A204.1 (cell line): ENCODE results near the gene CDH15.
"Not testable (repeated sequence)": the region's sequence is repeated elsewhere in the genome, so short reads cannot be mapped to it uniquely, and the experiment has no call there.

Experiments
- FAIRE-seq: peaks from 2 replicates; lab custom pipeline; 2012; peaks lifted over from hg19 to GRCh38; lab: Jason Lieb, UNC

CDH15 gene

GRCh38 chr16:89173174-89173921 lies 1.8 kb downstream of the CDH15 start:
- no peak for FAIRE-seq

DNA sequence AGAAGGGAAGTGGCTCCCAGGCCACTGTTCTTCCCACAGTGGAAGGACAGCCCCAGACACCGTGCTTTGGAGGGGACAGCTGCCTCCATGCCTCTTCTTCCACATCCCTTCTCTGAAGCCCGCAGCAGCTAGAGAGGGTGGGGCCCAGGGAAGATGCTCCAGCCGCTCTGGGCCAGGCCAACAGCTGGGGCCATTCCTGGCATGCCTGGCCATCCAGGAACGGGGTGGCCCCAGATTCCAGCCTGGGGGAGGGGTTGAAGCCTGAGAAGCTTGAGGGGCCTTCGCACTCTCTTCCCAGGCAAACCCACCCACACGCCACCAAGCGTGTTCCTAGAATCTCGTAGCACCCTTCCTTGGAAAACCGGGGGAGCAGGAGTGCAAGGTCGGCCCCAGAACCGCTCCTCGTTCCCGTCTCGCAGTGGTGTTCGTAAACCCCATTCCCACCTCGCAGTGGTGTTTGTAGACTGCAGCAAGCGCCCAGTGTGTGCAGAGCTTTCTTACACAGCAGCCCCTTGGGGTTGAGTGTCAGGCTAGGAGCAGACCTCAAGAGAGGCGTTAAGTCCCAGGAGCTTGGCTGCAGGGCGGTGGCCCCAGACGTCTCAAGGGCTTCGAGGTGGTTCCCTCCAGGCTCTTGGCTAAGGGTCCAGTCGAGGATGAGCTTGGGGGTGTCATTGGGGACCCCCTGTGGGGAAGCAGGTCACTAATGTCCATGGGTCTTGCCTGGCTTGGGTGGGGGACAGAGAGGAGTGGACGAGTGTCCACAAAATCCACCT lies 2.7 kb downstream of the CDH15 start:
- no peak for FAIRE-seq

DNA sequence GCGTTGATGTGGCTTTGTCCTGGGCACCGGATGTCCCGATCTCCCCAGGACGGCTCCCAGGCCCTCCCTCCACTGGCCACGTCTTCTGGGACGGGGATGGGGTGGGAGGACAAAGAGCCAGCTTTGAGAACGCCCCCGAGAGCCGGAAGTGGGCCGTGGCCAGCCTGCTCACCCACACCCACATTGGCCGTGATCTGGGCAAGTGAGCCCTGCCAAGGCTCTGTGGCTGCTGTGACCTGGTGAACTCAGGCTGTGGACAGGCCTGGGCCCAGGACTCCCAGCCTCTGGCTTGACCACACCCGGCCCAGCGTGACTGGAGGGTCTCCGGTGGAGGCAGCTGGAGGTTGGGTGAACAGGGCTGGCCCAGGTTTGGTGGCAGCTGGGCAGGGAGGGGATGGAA lies 3.3 kb downstream of the CDH15 start:
- FAIRE-seq, result no peak

- FAIRE-seq, result no peak
Measured at GRCh38 chr16:89175280-89176146, 4.0 kb downstream of the CDH15 start.

- FAIRE-seq, result no peak
Measured at GRCh38 chr16:89176147-89176690, 4.7 kb downstream of the CDH15 start.

- no peak for FAIRE-seq
Measured at GRCh38 chr16:89176717-89177116, 5.2 kb downstream of the CDH15 start.

- no peak for FAIRE-seq
Measured at GRCh38 chr16:89177501-89177900, 6.0 kb downstream of the CDH15 start.

- no peak for FAIRE-seq
Measured at GRCh38 chr16:89178453-89179147, 7.1 kb downstream of the CDH15 start.

GRCh38 chr16:89179148-89179484 lies 7.6 kb downstream of the CDH15 start:
- FAIRE-seq, result no peak

- FAIRE-seq, result no peak
Measured at GRCh38 chr16:89179656-89180315, 8.2 kb downstream of the CDH15 start.

DNA sequence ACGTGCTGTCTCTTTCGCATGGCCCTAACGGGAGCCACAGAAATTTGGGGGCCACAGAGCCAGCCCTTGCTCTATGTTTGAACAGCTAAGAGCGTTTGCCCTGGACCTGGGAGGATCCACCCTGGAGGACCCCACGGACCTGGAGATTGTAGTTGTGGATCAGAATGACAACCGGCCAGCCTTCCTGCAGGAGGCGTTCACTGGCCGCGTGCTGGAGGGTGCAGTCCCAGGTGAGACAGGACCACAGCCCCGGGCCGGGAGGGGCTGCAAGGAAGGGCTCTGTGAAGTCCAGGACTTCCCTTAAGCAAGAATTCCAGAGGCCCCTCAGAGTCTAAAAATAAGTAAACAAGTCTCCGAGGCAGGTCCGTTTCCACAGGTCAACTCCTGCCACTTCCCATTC lies 11.9 kb downstream of the CDH15 start:
- no peak for FAIRE-seq

DNA sequence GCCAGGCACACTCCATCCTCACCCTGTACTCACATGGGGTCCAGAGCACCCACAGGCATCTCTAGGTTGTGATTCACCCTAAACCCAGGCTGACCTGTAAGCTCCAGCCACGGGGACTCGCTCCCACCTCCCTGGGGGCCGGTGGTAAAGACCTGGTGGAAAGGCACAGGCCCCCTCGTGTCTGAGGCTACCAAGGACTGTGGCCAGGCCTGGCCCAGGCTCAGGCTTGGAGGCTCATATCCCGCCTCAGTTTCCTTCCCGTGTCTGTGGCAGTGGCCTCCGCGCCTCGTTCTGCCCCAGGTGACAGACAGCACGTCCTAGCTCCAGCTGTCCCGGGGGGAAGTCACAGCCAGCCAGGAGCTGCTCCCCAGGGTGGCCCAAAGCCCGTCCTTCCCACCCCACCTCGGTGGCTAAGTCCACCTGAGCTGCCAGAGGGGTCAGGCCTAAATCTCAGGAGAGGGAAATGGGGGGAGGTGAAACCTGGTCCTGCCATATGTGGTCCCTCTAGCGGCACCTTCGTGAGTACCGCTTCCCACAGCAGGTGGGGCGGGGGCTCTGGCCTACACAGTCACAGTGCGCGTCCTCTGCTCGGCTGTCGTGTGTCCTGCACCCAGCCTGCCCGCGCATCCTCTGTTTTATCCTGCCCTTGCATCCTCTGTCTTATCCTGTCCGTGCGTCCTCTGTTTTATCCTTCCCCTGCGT lies 12.6 kb downstream of the CDH15 start:
- no peak for FAIRE-seq

DNA sequence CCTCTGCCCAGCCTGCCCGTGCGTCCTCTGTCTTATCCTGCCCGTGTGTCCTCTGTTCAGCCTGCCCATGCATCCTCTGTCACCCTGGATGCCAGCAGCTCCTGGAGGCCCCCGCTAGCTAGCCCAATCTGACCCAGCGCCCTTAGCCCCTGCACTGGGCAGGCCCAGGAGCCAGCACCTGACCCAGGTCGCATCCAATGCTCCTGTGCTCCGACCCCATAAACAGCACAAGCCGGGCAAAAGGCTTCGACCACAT lies 13.1 kb downstream of the CDH15 start:
- no peak for FAIRE-seq

DNA sequence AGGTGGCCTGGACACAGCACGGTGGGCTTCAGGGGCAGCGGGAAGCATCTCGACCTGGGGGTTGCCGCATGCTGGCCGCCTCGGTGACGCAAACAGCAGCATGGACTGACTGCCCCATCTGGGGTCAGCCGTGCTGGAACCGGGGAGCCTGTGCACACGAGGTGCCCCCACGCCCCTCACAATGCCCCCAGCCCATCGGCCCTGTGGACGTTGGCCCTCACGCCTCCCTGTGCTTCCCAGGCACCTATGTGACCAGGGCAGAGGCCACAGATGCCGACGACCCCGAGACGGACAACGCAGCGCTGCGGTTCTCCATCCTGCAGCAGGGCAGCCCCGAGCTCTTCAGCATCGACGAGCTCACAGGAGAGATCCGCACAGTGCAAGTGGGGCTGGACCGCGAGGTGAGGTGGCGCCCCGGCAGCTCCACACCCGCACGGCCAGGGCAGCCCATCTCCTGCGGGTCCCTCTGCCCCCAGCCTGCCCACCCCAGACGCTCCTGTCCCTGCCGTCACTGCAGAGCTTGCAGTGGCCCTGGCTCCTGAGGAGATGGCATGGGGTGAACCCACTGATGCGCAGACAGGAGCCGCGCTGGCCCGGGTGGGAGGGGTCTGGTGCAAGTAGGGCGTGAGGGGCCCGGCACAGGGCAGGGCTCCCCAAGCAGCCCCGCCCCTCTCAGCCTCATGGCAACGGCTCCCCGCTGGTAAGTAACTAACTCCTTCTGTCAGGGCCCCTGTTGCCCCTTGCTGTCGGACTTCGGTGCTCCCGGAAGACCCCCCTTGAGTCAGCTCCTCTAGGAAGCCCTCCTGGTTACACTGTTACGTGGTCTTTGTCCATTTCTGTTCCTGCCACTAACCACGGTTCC lies 13.6 kb downstream of the CDH15 start:
- no peak for FAIRE-seq

GRCh38 chr16:89185887-89186592 lies 14.5 kb downstream of the CDH15 start:
- not testable (repeated sequence) for FAIRE-seq

DNA sequence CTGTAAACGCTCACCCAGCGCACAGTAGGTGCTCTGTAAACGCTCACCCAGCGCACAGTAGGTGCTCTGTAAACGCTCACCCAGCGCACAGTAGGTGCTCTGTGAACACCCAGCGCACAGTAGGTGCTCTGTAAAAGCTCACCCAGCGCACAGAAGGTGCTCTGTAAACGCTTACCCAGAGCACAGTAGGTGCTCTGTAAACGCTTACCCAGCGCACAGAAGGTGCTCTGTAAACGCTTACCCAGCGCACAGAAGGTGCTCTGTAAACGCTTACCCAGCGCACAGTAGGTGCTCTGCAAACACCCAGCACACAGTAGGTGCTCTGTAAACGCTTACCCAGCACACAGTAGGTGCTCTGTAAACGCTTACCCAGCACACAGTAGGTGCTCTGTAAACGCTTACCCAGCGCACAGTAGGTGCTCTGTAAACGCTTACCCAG lies 15.1 kb downstream of the CDH15 start:
- FAIRE-seq, result not testable (repeated sequence)

- no peak for FAIRE-seq
Measured at GRCh38 chr16:89187032-89187769, 15.7 kb downstream of the CDH15 start.

DNA sequence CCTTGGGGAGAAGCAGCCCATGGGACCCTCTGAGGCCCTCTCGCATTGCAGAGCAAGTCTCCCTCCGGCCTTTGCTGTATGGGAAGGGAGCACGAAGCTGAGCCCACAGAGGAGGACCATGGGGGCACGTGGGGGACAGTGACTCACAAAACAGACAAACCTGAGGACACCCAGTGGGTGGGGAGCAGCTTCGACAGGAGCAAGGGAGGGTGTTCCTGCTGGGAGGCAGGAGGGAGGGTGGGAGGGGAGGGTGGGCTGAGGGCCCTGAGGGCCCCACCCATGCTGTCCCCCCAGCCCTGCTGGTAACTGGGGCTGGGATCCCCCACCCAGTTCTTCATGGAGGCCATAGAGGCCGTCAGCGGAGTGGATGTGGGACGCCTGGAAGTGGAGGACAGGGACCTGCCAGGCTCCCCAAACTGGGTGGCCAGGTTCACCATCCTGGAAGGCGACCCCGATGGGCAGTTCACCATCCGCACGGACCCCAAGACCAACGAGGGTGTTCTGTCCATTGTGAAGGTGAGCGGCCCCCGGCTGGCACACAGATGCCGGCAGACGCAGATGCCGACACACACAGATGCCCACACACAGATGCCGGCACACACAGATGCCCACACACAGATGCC lies 16.3 kb downstream of the CDH15 start:
- no peak for FAIRE-seq
